HG03039 (cell line): ENCODE data around the gene USP33.
"Not testable (repeated sequence)": the region's sequence is repeated elsewhere in the genome, so short reads cannot be mapped to it uniquely, and the experiment has no call there.

Experiments used
- ATAC-seq: cut with Tn5 transposase; IDR thresholded peaks from one replicate; pipeline ENCODE4 v1.9.1; 2021; ENCODE audit warnings: mild to moderate bottlenecking, moderate library complexity; ENCODE audit not compliant: unreplicated experiment

The USP33 gene

DNA sequence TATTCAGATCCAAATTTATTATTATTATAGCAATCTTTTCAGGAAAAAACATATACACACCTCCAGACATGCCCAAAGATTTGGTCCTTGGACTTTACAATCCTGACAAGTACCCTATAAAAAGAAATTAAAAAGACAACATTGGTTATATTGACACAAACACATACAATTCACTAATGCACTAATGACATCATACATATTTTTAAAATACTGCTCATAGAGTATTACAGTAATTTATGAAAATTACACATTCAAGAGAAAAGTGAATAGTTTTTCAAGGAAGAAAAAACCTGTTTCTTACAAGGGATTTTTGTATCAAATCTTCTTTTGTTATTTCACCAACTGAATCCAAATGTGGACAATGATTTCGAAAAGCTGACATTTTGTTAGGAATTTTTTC, 18.3 kb downstream of the USP33 start:
- no peak for ATAC-seq

GRCh38 chr1:77739235-77739634, 20.4 kb downstream of the USP33 start:
- ATAC-seq: no peak

GRCh38 chr1:77732090-77732489, 27.6 kb downstream of the USP33 start:
- ATAC-seq: no peak

DNA sequence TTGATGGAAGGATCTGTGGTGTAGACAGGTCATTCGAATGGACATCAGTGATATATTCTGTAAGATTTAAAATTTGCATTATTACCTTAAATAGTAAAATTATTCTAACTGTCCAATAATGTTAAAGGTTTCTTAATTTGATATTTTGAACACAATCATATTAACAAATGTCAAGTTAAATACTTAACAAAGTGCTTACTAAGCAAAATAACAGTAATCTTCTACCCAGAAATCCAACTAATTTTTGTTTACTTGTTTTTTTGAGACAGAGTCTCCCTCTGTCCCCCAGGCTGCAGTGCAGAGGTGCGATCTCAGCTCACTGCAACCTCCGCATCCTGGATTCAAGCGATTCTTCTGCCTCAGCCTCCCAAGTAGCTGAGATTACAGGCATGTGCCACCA, 33.9 kb downstream of the USP33 start:
- ATAC-seq: no peak

DNA sequence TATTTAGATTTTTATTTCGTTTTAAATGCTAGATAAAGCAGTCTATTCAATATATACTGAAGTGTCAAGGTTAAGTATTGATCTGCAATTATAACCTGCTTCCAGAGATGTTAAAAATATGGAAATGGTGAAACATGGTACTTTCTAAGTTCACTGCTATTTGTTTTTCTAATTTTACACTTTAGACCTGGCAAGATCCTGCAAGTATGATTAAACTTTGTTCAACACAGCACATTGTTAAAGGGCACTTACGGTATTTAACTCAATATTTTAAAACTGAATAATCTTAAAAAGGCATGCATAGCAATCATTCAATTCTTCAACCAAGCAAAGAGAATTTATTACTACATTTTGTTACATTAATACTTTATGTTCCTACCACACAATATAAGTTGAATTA, 41.5 kb downstream of the USP33 start:
- no peak for ATAC-seq

DNA sequence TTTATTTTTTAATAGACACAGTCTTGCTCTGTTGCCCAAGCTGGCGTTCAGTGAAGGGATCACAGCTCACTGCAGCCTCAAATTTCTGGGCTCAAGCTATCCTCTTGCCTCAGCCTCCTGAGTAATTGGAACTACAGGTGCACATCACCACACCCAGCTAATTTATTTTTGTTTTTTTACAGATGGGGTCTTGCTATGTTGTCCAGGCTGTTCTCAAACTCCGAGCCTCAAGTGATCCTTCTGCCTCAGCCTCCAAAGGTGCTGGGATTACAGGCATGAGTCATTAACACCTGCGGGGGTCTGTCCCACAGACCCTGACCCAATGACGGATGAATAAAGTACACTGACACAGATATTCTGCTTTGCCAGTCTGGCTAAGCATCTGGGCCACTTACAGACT, 43.6 kb downstream of the USP33 start:
- no peak for ATAC-seq

- no peak for ATAC-seq
Observed at GRCh38 chr1:77709727-77710126, 49.9 kb downstream of the USP33 start.

DNA sequence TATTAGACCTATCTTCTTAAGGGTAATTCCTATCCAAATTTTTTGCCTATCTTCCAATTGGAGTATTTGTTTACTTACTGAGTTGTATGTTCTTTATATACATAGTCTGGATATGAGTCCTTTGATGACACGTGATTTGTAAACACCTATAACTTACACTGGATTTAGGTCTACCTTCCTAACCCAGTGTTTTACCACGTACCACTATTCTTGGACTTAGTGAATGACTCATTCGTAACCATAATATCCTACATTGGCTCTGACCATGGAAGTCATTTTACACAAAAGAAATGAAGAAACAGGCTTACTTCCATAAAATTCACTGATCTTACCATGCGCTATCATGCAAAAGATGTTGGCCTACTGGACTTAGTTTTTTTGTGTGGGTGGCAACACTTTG, 53.3 kb downstream of the USP33 start:
- no peak for ATAC-seq

- no peak for ATAC-seq
Observed at GRCh38 chr1:77704736-77705135, 54.9 kb downstream of the USP33 start.

- not testable (repeated sequence) for ATAC-seq
Observed at GRCh38 chr1:77699673-77700072, 60.0 kb downstream of the USP33 start.

DNA sequence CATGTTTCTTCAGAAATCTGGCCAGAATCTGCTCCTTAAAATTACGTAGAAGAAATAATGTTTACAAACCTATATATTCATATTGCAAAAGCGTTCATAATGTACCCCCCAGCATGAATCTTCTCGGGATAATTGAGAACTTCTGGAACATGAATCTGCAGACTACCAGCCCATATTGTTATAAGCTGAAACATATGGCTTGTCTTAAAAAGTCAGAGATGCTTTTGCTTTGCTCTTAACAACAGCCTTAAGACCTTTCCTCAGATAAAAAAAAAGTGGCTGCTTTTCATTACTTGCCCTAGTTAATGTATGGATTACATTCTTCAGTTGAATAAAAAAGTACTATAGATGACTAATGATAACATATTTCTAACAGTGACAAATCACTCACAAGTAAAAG, 62.2 kb downstream of the USP33 start:
- ATAC-seq: no peak

DNA sequence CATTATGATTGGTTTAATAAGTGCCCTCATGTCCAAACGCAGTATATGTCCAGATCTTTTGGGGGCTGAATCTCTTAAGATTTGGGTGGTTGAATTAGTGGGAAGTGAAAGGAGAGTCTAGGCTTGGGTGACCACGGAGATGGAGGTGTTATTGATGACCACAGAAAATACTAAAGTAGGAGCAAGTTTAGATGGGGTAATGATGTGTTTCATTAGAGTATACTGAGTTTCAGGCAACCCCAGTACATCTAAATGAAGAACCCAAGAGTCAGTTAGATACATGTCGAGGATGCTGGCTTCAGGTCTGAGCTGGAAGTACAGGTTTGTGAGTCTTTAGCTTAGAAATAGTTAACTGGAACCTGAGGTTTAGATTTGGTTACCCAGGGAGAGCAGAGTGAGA, 70.7 kb downstream of the USP33 start:
- ATAC-seq: no peak

GRCh38 chr1:77687519-77687906, 72.1 kb downstream of the USP33 start:
- ATAC-seq: no peak

DNA sequence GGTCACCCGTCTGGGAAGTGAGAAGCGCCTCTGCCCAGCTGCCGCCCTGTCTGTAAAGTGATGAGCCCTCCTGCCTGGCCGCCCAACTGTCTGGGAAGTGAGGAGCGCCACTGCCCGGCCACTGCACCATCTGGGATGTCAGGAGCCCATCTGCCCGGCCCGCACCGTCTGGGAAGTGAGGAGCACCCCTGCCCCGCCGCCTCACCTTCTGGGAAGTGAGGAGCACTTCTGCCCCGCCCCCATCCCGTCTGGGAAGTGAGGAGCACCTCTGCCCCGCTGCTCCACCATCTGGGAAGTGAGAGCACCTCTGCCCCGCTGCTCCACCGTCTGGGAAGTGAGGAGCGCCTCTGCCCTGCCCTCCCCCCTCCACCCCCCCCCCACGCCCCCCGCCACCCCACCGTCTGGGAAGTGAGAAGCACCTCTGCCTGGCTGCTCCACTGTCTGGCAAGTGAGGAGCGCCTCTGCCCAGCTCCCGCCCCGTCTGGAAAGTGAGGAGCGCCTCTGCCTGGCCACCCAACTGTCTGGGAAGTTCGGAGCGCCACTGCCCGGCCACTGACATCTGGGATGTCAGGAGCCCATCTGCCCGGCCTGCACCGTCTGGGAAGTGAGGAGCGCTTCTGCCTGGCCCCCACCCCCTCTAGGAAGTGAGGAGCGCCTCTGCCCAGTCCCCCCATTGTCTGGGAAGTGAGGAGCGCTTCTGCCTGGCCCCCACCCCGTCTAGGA, 72.7 kb downstream of the USP33 start:
- ATAC-seq: no peak

- peak; percentile 71 for ATAC-seq
Observed at GRCh38 chr1:77683160-77684148, 76.2 kb downstream of the USP33 start.

DNA sequence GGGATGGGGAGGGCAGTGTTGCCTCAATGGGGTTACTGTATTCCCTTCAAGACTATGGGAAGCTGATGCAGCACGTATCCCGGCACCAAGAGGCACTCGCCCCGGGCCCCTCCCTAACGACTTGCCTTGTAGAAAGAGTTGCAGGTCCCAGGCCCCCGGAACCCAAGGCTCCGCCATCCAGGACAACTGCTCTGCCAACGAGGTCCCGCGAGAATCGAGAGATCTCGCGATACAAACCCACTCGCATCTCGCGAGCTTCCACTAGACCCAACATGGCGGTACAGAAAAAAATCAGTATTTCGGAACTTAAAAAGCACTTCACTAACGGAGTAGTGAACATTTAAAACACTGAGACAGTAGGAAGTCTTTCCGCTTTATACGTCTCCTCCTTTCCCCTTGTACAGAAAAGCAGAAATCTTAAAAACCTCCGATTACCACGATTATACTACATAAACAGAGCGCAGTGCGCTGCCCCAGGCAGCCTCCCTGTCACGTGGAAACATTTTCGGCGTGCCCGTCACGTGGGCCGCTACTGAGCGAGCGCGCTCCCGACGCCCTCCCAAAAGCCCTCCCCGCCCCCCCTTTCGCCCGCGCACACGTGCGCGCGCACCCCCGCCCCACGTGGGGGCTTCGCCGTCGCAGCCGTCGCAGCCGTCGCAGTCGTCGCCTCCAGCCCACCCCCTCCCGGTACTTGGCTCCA, 77.0 kb downstream of the USP33 start, which contains the start of gene ZZZ3:
Gene ZZZ3 (minus strand): TSS at position 199 of the 700 bp plus-strand sequence. CDS start 49,304 bp downstream, outside the sequence.
- peak; percentile 63 for ATAC-seq

- ATAC-seq: no peak
Observed at GRCh38 chr1:77680173-77680572, 79.5 kb downstream of the USP33 start.

DNA sequence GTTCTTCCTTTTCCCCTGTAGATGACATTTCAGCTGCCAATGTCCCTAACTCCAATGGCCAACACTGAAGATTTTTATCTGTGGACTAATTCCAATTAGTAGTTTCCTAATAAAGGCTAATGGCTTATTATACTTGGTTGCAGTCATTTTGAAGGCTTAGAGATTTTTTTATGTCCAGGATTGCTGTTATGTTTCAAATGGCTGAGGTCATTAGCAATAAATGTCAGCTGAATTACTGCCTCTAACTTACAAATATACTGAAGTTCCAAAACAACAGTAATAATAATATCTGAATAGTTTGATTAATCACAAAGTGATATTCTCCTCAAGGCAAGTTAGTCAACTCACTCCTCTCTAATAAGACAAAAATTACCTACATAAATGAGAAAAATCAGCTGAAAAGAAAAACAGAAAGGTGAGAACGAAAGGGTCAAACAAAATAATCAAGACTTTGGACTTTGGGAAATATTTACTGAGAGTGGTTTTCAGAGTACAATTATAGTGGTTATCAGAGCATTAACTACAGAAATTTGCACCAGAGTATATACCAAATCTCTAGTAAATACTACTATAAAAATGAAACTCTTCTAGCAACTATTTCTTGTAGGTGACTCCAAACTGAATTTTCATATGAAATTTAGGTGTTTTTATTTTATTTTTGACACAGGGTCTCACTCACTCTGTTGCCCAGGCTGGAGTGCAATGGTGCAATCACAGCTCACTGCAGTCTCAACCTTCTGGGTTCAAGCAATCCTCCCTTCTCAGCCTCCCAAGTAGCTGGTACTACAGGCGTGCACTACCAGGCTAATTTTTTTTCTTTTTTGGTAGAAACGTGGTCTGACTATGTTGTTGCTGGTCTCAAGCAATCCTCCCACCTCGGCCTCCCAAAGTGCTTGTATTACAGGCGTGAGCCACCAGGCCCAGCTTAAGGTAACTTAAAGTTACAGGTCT, 80.7 kb downstream of the USP33 start:
- ATAC-seq: no peak

DNA sequence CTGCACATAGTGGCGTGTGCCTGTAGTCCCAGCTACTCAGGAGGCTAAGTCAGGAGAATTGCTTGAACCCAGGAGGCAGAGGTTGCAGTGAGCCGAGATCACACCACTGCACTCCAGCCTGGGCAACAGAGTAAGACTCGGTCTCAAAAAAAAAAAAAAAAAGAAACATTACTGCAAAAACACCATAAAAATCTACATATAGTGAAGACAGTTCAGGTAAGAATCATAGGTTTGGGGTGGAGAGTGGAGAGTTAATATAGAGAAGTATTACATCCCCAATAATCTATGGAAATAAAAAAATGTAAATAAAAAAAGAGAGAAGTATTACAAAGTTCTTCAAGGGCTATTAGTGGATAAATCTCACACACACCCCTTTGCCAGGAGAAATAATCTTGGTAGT, 84.8 kb downstream of the USP33 start:
- ATAC-seq: not testable (repeated sequence)

DNA sequence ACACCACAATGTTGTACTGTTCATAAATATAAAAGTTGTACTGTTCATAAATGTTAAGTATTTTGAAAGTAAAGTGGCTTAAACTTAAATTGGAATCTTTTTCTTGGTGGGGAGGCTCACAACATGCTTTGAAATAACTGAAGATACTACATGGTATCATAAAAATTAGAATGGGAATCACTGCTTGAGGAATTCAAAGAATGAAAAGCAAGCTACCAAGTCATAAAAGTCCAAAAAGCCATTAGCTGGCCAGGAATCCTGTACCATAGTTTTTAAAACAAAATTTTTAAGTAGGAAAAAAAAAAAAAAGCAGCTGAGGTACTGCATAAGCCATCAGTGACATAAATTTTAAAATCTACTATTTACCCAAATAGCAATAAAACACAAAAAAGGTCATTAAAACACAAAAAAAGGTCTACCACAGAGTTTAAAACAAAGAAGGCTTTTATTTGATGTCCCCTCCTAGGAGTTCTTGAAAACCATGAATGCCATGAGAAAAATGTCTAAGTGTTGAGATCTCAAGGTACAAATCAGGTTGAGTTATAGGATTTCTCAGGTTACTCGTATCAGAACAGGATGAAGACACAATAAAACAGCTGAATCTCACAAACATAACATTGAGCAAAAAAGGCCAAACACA, 85.8 kb downstream of the USP33 start:
- no peak for ATAC-seq
